ENCODE data around the gene INCENP.

INCENP gene

DNA sequence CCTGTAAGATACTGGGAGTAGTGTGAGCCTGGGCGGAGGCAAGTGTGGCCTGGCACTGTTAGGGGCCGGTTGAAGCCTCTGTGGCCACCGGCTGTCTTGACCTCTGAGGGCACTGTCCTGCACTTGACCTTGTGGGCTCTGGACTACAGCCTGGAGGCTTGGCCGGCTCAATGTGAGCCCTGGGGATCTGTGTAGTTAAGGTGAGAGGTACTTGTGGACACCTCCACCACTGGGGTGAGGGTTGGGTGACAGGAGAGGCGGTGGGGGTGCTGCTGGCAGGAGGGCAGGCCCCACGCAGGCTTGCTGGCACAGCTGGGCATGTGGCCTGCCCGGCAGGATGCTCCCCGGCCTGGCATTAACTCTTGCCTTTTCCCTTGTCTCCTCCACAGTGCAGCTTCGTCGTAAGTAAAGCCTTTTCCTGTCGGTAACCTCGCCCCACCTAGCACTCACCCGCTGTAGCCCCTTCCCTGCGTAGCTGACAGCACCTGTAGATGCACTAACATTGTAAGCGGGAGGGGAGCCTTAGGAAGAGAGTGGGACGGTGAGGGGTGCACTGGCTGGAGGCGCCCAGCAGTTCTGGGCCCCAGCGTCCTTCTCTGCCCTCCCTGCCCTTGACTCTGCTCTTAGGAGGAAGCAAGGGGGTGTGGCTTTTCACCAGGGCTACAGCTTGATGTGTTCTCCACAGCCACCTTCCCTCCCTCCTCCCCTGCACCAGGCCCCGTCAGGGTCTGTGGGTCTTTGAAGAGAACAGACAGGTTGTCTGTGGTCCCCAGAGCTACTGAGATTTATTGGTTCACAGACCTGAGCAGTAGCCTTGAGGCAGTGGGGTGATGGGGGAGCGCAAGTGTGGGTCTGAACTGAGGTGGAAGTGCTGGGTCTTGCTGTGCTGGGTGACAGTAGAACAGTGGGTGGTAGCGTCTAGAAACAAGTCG, 17.6 kb downstream of the INCENP start:
- no peak for DNase-seq (ENCODE audit: low spot score)

DNA sequence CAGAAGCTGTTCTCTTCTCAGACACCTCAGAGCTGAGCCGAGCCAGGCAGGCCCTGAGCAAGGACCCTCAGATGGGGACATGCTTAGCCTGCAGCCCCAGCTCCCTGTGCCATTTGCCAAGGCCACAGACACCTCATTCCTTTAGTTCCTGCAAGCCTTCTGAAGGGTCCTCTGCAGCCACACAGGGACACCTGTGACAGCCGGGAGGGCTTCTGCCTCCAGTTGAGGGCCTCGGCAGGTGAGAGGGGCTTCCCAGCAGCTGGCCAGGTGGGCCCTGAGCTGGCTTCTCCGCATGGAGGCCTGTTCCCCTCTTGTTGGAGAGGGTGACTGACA, 18.2 kb downstream of the INCENP start:
- DNase-seq (ENCODE audit: low spot score) = no peak

DNA sequence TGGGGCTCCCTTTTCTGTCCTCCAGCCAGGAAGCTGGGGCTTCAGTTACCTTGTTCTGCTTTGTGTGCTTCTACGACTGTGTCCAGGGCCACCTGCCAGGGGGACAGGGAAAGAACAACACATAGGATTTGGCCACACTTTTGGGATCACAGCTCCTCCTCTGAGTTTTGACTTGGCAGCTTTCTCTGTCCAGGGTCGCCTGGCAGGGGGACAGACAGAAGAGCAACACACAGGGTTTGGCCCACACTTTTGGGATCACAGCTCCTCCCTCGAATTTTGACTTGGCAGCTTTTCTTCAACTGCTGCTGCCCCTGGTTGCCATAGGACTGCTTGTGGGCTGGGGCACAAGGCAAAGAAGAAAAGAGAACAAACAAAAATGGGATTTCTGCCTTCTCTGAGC, 19.1 kb downstream of the INCENP start:
- peak; percentile 62 for DNase-seq (ENCODE audit: low spot score)

DNA sequence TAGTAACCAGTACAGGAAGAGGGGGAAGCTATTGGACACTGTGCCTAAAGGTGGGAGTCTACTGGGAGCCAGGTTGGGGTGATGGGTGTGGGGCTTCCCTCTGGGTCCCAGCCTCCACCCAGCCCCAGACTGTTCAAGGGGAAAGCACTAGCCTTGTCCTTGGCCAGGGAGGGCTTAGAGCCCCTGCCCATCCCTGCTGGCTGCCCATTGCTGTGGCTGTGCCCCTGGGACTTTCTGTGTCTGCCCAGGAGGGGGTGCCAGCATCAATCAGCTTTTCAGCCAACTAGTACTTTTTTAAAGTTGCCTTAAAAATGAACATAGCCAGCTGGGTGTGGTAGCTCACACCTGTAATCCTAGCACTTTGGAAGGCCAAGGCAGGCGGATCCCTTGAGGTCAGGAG, 19.9 kb downstream of the INCENP start:
- no peak for DNase-seq (ENCODE audit: low spot score)

DNA sequence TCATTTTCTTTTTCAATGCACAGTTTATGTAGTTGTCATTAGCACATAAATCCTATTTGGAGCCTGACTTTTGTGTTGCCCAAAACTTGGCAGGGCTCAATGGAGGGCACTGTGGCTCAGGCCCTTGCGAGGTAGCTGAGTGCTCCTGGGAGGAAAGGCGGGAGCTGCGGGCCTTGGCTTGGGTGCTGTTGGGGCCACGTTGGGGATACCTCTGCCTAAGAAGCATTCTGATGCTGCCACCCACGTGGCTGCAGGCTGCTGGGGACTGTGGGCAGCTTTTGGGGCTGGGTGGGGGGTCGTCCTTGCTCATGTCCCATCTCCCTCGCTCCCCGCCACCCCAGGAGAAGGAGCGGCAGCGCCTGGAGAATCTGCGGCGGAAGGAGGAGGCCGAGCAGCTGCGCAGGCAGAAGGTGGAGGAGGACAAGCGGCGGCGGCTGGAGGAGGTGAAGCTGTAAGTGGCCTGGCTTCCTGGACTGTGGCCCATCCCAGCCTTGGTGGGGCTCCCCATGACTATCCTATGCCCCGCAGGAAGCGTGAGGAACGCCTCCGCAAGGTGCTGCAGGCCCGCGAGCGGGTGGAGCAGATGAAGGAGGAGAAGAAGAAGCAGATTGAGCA, 20.9 kb downstream of the INCENP start:
- no peak for DNase-seq (ENCODE audit: low spot score)

DNA sequence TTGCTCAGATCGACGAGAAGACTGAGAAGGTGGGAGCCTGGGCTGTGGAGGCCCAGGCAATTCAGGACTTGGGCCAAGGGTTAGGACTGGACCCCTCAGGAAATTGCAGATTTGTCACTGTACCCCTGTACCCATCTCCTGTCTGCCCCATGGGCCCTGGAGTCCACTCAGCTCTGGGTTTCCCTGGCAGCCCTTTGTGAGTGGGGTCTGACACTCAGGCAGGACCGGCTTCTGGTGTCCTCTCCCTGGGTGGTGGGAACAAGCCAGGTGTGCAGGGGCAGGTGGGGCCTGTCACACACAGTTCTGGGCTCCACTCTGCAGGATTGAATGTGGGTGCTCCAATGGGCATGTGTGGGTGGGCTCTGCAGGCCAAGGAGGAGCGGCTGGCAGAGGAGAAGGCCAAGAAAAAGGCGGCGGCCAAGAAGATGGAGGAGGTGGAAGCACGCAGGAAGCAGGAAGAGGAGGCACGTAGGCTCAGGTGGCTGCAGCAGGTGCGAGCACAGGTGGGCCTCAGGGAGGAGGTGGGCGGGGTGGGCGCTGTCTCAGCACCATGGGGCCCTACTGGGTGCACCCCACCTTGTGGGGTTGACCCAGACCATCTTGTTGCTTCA, 21.6 kb downstream of the INCENP start:
- no peak for DNase-seq (ENCODE audit: low spot score)

DNA sequence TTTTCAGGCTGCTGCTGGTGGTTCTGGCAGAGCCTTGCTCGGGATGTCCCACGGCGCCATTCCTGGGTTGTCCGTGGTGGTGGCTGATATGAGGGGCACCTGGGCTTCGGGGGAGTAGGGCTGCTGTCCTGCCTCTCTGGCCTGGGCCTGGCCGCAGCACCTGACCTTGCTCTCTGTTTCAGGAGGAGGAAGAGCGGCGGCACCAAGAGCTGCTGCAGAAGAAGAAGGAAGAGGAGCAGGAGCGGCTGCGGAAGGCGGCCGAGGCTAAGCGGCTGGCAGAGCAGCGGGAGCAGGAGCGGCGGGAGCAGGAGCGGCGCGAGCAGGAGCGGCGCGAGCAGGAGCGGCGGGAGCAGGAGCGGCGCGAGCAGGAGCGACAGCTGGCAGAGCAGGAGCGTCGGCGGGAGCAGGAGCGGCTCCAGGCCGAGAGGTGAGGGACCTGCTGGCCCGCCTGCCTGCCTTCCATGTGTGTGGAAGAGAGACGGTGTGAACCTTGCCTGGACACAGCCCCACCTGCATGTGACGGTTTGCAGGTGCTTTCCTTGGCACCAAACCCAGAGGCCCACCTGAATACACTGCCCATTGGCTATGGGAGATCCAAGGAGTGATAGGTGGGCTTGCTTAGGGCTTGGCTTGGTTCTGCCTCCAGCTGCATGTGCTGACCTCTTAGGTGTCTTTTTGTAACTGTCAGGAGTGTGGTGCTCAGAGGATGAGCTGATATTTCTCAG, 22.8 kb downstream of the INCENP start:
- DNase-seq (ENCODE audit: low spot score) = peak; percentile 27

DNA sequence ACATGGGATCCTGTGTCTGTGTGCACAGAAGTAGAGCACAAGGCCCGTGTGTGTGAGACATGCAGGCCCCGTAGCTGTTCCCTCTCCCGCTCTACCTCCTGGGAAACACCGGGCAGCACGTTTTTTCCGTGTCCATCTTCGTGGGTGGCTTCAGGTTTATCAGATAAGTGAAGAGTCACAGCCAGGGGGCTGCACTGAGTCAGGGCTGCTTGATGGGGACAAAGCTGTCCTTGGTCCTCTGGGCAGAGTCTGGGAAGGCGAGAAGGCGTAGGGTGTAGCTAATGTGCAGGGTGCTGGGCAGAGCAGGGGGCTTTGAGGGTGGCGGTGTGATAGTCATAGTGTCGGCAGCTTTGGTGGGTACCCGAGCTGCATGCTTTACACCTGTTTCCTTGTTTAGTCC, 23.7 kb downstream of the INCENP start:
- DNase-seq (ENCODE audit: low spot score) = no peak

DNA sequence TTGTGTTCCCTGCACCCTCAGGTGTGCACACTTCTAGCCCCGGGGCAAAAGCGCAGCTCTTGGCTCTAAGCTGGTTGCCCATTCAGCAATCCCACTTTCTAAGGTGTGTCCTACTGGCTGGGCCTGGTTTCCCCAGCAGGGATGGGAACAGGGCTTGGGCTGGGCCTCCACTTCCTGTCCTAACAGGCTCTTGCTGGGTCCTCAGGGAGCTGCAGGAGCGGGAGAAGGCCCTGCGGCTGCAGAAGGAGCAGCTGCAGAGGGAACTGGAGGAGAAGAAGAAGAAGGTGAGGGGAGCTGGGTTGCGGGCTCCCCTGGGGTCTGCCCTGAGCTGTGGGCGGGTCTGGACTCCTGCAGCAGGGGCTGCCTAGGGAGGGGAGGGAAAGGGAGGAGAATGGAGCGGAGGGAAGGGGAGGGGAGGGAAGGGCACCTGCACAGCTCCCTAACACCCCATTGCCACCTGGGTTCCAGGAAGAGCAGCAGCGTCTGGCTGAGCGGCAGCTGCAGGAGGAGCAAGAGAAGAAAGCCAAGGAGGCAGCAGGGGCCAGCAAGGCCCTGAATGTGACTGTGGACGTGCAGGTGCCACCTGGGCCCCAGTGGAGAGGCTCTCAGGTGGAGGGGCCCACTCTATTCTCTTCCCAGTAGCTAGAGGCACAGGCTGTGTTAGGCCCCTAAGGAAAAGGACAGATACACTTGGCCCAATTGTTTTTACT, 24.6 kb downstream of the INCENP start:
- DNase-seq (ENCODE audit: low spot score) = no peak

DNA sequence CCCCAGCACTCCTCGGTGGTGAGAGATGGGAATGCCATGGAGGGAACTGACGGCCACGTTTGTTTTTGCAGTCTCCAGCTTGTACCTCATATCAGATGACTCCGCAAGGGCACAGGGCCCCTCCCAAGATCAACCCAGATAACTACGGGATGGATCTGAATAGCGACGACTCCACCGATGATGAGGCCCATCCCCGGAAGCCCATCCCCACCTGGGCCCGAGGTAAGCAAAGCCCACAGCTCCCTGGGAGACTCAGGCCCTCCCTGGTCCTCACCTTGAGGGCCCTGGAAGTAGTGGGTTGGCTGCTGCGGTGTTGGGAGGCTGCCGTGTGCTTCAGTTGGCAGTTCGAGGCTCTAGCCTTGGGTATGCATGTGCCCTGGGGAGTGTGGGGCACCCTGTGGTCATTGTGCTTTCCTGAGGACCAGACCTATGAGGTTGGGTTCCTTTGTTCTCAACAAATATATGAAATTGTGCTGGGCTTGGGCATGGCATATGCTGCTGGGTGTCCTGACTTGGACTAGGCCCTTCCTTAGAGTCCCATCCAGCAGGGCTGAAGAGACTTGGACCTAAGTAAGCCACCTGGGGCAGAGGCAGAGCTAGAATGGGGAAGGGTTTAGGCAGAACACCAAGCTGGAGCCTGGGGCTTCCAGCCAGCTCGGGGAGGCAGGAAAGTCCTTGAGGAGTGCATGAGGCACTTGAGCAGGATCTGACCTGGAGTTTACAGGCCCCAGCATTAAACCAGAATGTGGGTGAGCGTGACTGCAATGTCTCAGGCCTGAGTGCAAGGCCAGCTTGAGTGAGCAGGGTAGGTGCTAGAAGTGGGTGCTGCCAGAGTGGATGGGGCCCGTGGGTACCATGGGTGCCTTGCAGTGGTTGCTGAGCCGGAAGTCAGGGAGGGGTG, 26.4 kb downstream of the INCENP start:
- no peak for DNase-seq (ENCODE audit: low spot score)

DNA sequence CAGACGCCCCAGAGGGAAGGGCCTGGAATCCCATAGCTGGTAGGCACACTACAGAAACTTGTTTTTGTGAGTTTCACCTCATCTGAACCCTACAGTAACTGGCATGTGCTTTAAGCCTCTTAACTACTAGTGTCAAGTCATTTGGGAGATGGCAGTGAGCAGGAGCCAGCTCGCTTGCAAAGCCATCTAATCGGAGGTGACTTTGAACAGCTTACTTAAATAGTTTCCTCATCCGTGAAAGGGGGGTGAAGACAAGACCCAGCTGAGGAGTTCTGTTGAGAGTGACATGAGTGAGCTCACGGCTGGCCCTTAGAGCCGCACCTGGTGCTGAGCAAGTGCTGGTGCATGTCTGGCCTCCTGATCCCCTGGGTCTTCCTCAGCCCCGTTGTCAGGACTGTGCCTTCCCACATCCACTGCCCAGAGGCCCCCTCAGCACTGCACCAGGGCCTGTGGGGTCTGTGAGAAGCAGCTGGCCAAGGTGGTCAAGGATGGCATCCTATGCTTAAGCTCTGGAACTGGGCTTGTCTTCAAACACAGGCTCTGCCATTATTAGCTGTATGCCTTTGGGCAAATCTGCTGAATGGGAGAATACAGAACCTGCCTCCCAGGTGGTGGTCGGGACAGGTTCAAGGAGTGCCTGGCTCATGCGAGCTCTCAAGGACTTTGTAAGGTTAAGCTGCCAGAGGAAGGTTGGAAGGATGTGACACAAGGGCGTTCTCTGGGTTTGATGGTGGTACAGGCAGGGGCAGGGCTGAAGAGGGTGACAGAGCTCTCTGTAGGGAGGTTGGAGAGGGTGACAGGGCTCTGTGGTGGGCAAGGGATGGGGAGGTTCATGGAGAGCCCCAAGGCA, 27.3 kb downstream of the INCENP start:
- no peak for DNase-seq (ENCODE audit: low spot score)

DNA sequence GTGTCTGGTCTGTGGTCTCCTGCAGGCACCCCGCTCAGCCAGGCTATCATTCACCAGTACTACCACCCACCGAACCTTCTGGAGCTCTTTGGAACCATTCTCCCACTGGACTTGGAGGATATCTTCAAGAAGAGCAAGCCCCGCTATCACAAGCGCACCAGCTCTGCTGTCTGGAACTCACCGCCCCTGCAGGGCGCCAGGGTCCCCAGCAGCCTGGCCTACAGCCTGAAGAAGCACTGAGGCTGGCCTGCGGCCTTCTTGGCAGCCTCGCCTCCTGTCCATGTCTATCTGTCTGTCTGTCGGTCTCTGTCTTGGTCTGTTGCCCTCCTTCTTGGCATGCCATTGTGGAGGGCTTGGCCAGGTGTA, 27.9 kb downstream of the INCENP start:
- DNase-seq (ENCODE audit: low spot score) = no peak

DNA sequence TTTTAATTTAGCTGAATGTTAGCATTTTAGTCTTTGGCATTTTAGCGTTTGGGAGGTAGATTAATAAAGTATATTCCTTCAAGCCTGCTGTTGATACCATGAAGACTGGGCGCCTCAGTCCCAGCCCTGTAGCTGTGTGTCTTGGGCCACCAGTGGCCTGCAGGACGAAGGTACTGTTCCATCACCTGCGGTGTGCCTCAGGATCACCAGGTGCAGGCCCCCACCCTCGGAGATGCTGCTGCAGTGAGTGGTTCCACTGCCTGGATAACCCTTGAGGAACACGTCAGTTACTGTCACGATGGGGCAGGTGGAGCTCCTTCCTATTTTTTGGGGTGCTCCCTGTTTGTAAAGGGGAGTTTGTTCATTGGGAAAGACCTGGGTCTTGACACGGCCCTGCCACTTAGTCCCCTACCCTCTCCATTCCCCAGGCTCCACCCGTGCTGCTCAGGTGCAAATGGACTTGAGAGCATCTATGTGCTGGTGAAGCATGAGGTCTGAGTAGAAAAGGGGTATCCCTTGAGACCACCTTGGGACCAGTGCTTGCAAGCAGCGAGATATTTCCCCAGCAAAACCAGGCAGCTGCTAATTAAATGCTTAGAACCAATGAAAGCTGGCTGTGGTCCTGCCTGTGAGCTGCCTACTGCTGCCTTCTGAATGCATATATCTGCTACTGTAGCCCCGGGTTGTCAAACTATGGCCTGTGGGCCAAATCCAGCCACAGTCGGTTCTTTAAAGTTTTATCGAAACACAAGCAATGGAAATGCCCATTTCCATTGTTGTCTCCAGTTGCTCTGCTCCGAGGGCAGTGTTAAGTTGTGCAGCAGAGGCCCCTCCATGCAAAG, 28.7 kb downstream of the INCENP start:
- no peak for DNase-seq (ENCODE audit: low spot score)

DNA sequence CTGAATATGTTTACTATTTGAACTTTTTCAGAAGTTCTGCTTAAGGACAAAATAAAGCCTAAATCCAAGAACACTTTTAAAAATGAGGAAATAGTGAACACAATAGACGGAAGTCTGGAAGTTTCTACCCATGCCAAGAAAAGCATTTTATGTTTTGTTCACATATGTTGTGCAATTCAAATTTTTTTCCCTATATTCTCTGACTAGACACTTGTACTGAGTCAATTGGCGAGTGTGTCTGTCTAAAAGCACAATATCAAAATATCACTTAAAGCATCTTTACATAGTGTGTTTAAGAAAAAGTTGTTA, 29.2 kb downstream of the INCENP start:
- no peak for DNase-seq (ENCODE audit: low spot score)

DNA sequence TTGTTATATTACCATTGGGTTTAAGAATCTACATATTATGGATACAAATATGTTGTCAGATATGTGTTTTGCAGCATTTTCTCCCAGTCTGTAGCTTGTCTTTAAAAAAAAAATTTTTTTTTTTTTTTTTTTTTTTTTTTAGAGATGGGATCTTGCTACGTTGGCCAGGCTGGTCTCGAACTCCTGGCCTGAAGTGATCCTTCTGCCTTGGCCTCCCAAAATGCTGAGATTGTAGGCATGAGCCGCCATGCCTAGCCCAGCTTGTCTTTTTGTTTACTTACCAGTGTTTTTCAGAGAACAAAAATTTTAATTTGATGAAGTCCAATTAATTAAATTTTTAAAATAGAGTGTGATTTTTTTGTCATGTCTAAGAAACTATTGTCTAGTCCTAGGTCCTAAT, 29.8 kb downstream of the INCENP start:
- DNase-seq (ENCODE audit: low spot score) = no peak

DNA sequence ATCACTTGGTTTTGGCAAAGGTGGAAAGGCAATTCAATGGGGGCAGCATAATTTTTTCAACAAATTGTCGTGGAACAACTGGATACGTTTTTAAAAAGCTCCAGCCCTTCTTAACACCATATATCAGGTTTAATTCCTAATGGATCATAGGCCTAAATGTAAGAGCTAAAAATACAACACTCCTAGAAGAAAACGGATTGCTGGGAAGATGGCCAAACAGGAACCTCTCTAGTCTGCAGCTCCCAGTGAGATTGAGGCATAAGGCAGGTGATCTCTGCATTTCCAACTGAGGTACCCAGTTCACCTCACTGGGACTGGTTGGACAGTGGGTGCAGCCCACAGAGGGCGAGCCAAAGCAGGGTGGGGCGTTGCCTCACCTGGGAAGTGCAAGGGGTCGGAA, 33.8 kb downstream of the INCENP start:
- DNase-seq (ENCODE audit: low spot score) = peak; percentile 34

DNA sequence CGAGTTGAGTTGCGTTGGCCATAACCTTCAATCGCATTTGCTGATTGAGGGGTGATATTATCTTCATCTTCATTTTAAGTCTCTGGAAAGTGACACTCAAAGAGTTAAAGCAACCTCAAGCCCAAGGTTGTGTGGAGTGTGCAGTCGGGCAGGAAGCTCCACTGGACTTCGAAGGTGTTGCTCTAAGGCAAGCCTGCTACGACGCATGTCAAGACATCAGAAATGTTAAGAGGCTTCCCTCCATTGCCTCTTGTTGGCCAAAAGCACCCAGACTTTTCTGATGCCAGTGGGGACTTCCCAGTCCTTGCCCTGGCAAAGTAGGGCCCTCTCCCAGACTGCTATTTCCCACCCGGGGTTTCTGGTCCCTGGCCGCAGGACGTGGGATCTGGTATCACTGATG, 42.6 kb downstream of the INCENP start:
- DNase-seq (ENCODE audit: low spot score) = no peak

DNA sequence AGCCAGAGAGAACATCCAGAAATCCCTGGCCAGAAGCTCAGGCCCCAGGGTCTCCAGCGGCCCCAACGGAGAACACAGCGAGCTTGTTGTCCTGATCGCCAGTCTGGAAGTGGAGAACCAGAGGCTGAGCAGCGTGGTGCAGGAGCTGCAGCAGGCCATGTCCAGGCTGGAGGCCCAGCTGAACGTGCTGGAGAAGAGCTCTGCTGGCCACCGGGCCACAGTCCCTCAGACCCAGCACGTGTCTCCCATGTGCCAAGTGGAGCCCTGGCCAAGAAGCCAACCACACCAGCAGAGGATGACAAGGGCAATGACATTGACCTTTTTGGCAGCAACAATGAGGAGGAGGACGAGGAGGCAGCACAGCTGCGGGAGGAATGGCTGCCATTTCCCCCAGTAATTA, 45.6 kb downstream of the INCENP start:
- no peak for DNase-seq (ENCODE audit: low spot score)

DNA sequence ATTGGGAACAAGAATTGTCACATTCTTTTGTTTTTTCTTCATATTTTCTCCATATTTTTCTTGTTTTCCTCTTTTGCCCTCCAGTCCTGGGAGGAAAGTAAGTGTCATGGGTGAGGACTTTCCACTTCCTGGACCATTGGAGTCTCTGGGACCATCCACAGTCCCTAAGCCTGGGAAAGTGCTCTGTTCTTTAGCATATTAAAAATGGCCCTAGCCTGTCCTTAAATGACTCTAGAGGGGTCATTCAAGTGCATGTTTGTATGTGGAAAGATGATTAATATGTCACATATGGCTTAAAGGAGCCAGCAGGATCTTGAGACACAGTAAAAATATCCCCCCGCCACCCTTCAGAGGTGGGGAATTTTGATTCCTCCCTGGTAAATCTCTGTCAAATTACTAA, 46.1 kb downstream of the INCENP start:
- DNase-seq (ENCODE audit: low spot score) = no peak
